ENCODE measurements around the gene CD44.

The CD44 gene

GRCh38 chr11:35160902-35161597 lies 22.1 kb downstream of the CD44 start:
- DNase-seq, result no peak

GRCh38 chr11:35162745-35163144 lies 23.8 kb downstream of the CD44 start:
- no peak for DNase-seq

DNA sequence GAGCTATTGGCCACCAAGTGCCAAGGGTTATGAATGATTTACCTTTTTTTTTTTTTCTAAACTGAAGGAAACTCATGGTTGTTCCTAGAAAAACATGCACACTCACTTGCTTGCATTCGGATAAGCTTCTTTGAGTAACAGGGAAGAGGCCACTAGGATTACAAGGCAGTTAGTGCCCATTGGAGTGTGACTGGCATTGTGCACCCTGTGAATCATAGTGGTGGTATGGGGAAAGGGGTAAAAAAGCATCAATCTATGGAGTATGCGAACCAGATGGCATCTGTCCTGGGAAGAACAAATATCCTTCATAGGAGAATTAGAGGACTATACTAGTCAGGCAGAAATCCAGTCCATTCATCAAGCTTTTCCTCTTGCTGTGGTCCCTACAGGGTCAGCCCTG lies 24.2 kb downstream of the CD44 start:
- DNase-seq, result no peak

DNA sequence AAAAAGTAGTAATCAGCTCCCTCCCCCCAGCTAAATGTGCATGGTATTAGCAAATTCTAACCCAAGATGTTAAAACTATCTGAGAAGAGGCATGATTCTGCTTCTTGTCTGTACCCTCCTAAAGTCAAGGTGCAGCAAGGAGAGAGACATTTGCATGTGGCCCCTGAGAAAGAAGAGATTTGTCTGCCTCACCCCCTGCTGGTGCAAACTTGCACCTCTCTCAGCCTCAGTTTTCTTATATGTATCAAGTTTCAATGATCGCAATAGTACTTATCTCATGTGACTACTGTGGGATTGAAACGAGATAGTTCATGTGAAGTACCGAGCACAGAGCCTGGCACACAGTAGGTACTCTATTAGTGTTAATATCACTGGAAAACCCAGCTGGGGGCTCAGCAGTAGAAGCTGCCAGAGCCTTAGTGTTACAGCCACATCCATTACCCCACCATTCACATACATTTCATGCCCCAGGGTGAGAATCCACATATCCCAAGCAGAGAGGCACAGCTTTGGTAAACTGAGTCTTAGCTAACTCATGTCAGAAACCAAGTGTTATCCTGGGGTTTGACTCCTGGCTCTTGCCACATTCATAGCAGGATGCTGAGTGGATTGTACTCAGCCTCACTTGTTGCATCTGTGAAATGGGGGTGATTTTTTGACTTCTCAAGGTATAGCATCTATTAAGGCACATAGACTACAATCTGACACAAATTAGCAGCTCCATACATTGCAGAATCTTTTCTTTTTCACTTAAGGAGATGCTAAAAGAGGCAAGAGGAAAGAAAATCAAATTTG lies 24.9 kb downstream of the CD44 start:
- no peak for DNase-seq

- DNase-seq, result no peak
Measured at GRCh38 chr11:35165030-35165422, 26.1 kb downstream of the CD44 start.

DNA sequence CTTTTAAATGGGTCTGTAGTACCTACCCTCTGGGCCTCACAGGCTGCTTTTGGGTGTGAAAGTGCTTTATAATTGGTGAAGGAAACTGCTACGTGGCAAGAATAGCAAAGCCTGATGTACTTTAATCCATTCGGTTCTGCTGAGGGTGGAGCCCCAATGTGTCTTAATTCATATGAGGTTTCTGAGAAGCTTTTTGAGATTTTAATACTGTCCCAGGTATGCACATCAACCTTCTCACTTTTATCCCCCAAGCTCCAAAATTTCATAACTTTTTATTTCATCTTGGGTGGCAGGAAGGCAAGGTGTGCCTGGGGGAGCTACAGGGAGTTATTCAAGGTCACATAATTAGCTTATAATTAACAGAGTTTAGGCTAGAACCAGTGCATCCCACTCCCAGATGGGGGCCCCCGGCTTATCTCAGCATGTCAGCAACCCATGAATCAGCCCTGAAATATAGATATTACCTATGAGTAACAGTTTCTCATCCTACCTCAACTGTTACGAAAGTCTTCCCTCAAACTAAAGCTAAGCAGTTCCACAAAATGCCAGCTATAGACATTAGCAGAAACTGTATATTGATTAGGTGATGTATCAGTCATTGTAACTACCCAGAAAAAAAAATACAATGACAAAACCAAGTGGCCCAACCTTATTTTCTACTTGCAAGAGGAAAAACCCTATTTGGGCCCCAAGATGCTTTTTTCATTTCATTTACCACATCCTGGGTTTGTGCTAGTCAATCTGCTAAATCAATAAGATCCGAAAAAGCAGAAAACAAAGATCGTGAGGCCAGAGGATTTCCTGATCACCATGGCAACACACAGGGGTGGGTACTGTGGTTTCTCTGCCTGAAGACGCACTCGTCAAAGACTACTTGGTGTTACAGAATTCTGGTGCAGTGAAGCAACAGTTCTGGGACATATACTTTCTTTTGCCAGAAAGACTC lies 26.7 kb downstream of the CD44 start:
- DNase-seq, result no peak

DNA sequence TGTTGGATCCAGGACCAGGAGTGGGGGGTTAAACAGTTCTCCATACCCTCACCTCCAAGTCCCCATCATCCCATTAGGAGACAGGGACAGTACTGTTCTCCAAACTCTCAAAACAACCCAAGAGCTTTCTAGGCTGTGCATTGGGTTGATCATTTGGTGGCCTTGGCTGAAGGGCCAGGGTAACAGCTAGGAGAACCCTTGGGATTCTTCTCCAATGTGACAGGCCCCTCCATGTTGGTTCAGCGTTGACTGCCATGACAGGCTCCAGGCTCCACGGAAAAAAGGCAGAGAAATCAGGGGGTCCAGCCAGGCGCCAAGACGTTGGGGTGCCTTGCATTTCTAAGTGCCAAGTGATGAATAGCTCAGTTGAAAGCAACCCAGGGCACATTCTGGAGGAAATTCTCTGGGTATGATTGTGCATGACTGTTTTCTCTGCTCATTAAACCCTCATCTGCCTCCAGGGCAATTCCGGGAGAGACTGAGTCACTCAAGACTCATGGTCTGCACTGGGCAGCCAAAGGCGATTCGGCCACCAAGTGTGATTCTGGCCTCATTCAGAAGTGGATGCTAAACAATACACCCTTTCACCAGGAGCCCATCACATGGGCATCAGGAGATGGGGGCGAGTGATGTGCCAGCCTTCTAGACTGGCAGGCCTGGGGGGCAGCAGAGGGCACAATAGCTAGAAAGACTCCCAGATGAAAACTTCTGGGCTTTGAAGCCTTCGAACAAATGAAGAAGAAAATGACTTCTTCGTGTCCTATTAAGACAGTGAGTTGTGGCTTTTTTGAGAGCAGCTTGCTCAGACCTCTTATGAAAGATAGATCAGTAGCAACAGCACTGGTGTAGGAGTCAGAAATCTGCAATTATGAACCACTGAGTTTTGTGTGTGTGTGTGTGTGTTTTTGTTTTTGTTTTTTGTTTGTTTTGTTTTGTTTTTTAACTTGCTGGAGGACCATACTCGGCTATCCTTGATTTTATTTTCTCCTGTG lies 27.7 kb downstream of the CD44 start:
- DNase-seq, result no peak

GRCh38 chr11:35167426-35167954 lies 28.5 kb downstream of the CD44 start:
- DNase-seq, result no peak

- no peak for DNase-seq
Measured at GRCh38 chr11:35168671-35169070, 29.7 kb downstream of the CD44 start.

- no peak for DNase-seq
Measured at GRCh38 chr11:35169112-35169511, 30.1 kb downstream of the CD44 start.

DNA sequence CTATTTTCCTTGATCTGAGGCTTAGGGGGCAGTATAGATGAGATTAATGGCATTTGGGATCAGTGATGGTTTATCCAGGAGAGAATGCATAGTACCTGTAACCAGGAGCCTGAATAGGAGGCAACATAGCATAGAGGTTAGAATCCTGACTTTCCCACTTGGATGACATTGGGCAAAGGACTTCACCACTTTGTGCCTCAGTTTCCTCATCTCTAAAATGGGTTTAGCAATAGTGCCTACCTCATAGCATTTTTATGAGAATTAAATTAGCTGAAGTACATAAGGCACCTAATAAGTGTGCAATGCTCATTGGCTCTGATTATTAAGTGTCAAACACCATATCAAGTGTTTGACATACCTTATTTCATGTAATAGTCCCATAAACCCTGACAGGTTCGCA lies 30.8 kb downstream of the CD44 start:
- DNase-seq, result no peak

DNA sequence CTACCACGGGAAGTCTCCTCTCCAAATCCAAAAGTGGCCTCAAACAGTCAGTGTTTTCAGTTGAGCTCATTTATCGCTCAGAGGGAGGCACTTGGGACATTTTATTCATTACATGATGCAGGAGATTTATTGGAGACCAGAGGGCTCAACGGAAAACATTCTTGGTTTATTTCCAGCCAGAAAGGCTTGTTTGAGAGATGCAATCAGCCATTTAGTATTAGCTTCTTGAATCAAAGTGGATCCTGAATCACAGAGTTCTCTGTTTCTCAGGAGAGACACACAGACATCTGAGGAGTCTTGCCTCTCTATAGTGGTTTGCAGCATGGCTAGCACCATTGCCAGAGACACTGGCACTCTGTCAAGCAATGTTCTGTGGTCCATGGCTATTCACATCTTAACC lies 31.5 kb downstream of the CD44 start:
- no peak for DNase-seq

- no peak for DNase-seq
Measured at GRCh38 chr11:35171226-35171625, 32.3 kb downstream of the CD44 start.

GRCh38 chr11:35173011-35173511 lies 34.1 kb downstream of the CD44 start:
- DNase-seq, result no peak

GRCh38 chr11:35173616-35174566 lies 34.9 kb downstream of the CD44 start:
- no peak for DNase-seq

GRCh38 chr11:35174666-35175065 lies 35.7 kb downstream of the CD44 start:
- DNase-seq, result no peak

- no peak for DNase-seq
Measured at GRCh38 chr11:35177370-35177769, 38.4 kb downstream of the CD44 start.

- DNase-seq, result no peak
Measured at GRCh38 chr11:35178067-35178805, 39.3 kb downstream of the CD44 start.

- no peak for DNase-seq
Measured at GRCh38 chr11:35178873-35179272, 39.9 kb downstream of the CD44 start.

Measured in cortex of kidney (tissue), 1 donor.